Parathyroid adenoma (tissue), 2 donors: ENCODE data around the gene ITPK1.
"Not testable (repeated sequence)": the region's sequence is repeated elsewhere in the genome, so short reads cannot be mapped to it uniquely, and the experiment has no call there.

Experiments used
- H2AFZ ChIP-seq: fragments of 300-600 bp; sonication (generic); one replicate; pipeline ENCODE4 v1.7.0; 2017; ENCODE audit warnings: antibody characterized with exemption, mild to moderate bottlenecking
- H3K27ac ChIP-seq: fragments of 300-600 bp; sonication (generic); one replicate; pipeline ENCODE4 v1.7.0; 2017
- H3K27me3 ChIP-seq: fragments of 300-600 bp; sonication (generic); one replicate; pipeline ENCODE4 v1.7.0; 2017; ENCODE audit warnings: low read length; ENCODE audit not compliant: control insufficient read depth, insufficient read depth
- H3K36me3 ChIP-seq: fragments of 300-600 bp; sonication (generic); one replicate; pipeline ENCODE4 v1.7.0; 2017; ENCODE audit warnings: low read length; ENCODE audit not compliant: control insufficient read depth, insufficient read depth
- H3K4me1 ChIP-seq: fragments of 300-600 bp; sonication (generic); one replicate; pipeline ENCODE4 v1.7.0; 2017; ENCODE audit warnings: control low read depth
- H3K4me2 ChIP-seq: fragments of 300-600 bp; sonication (generic); one replicate; pipeline ENCODE4 v1.7.0; 2017; ENCODE audit warnings: low read length
- H3K4me3 ChIP-seq: fragments of 300-600 bp; sonication (generic); one replicate; pipeline ENCODE4 v1.7.0; 2017; ENCODE audit warnings: low read depth, low read length
- H3K79me2 ChIP-seq: fragments of 300-600 bp; sonication (generic); one replicate; pipeline ENCODE4 v1.7.0; 2017; ENCODE audit warnings: control low read depth
- H3K9ac ChIP-seq: fragments of 300-600 bp; sonication (generic); one replicate; pipeline ENCODE4 v1.7.0; 2017; ENCODE audit warnings: mild to moderate bottlenecking
- H3K9me3 ChIP-seq: fragments of 300-600 bp; sonication (generic); one replicate; pipeline ENCODE4 v1.7.0; 2017; ENCODE audit warnings: low read length; ENCODE audit not compliant: control insufficient read depth
- CTCF ChIP-seq: fragments of 300-600 bp; sonication (generic); IDR thresholded peaks from one replicate; pipeline ENCODE4 v1.7.0; 2017; ENCODE audit warnings: antibody characterized with exemption, mild to moderate bottlenecking
- donor health status: primary hyperparathyroidism.

ITPK1 gene

GRCh38 chr14:93136009-93136408, 20.3 kb upstream of the ITPK1 start:
- no peaks in the 10 kb centered on the region for H3K9me3 ChIP-seq
- no peaks in the 10 kb centered on the region for H3K36me3 ChIP-seq
- H2AFZ ChIP-seq, result no peak overlapping the region
- no peak overlapping the region for H3K9ac ChIP-seq
- no peaks in the 10 kb centered on the region for H3K4me1 ChIP-seq
- no peaks in the 10 kb centered on the region for H3K79me2 ChIP-seq
- H3K27me3 ChIP-seq, result no peaks in the 10 kb centered on the region
- no peak overlapping the region for H3K27ac ChIP-seq
- TF ChIP-seq CTCF, result no peak
- no peak overlapping the region for H3K4me3 ChIP-seq
- no peak overlapping the region for H3K4me2 ChIP-seq

GRCh38 chr14:93135399-93135798, 19.7 kb upstream of the ITPK1 start:
- no peak overlapping the region for H3K4me2 ChIP-seq

GRCh38 chr14:93133464-93133863, 17.7 kb upstream of the ITPK1 start:
- H3K9ac ChIP-seq, result no peak overlapping the region
- no peak overlapping the region for H3K4me2 ChIP-seq
- H3K4me3 ChIP-seq, result no peak overlapping the region
- no peaks in the 10 kb centered on the region for H3K9me3 ChIP-seq
- H2AFZ ChIP-seq, result no peak overlapping the region
- no peak for TF ChIP-seq CTCF
- H3K79me2 ChIP-seq, result no peaks in the 10 kb centered on the region
- peaks cover 3% of the 10 kb centered on the region for H3K4me1 ChIP-seq
- no peaks in the 10 kb centered on the region for H3K27me3 ChIP-seq
- H3K36me3 ChIP-seq, result no peaks in the 10 kb centered on the region
- H3K27ac ChIP-seq, result no peak overlapping the region

More at GRCh38 chr14:93135399-93135798, 19.7 kb upstream of the ITPK1 start:
- Histone ChIP-seq H3K27ac (no peak overlapping the region), H3K4me3 (no peak overlapping the region), H3K36me3 (no peaks in the 10 kb centered on the region), H3K27me3 (no peaks in the 10 kb centered on the region), H3K4me1 (peaks cover 1% of the 10 kb centered on the region), H3K79me2 (no peaks in the 10 kb centered on the region), H3K9ac (no peak overlapping the region), H3K9me3 (no peaks in the 10 kb centered on the region), H2AFZ (no peak overlapping the region)
- TF ChIP-seq CTCF, result no peak

- peaks cover 3% of the 10 kb centered on the region for H3K4me1 ChIP-seq
- no peaks in the 10 kb centered on the region for H3K36me3 ChIP-seq
- H2AFZ ChIP-seq, result peak overlapping the region; percentile 16
- no peak overlapping the region for H3K27ac ChIP-seq
- no peaks in the 10 kb centered on the region for H3K27me3 ChIP-seq
- H3K4me3 ChIP-seq, result no peak overlapping the region
- no peak overlapping the region for H3K4me2 ChIP-seq
- TF ChIP-seq CTCF, result peak; percentile 64
- no peaks in the 10 kb centered on the region for H3K9me3 ChIP-seq
- no peak overlapping the region for H3K9ac ChIP-seq
- no peaks in the 10 kb centered on the region for H3K79me2 ChIP-seq
These were observed 16.8 kb upstream of the ITPK1 start for GRCh38 chr14:93132472-93133065.

- not testable (repeated sequence) for H3K36me3 ChIP-seq, H3K9me3 ChIP-seq, H3K27me3 ChIP-seq, H2AFZ ChIP-seq, H3K4me1 ChIP-seq, H3K79me2 ChIP-seq, H3K27ac ChIP-seq, H3K4me3 ChIP-seq, H3K4me2 ChIP-seq, H3K9ac ChIP-seq
These were observed 15.6 kb upstream of the ITPK1 start for GRCh38 chr14:93131257-93131820.
